Heart right ventricle (tissue), 16 donors: ENCODE data around the gene TSKU. TPM values are rescaled to one million over a fixed set of nuclear protein-coding genes. Genes with fewer than 3 reads are reported as not detected.
A peak's percentile ranks its signal among the peaks of the same experiment; 100 is the strongest.

Source experiments
- ATAC-seq, 8 donors: fragments of 200-7000 bp; cut with Tn5 transposase; one replicate each; pipeline ENCODE4 v1.9.1; 2020; ENCODE audit warnings: mild to moderate bottlenecking in 8 of 8, moderate library complexity in 8 of 8, moderate number of reproducible peaks in 1 of 8
- DNase-seq, 2 donors: peaks; one replicate each; pipeline ENCODE4 v3.0.0-alpha.2; 2020
- H3K27ac ChIP-seq, 10 donors: fragments of 200-600 bp; sonication (generic) in 2 of 10; one replicate each; pipeline versions ENCODE4 v1.5.0 to v1.8.0; 2020 to 2022; ENCODE audit warnings: mild to moderate bottlenecking in 3 of 10
- H3K27me3 ChIP-seq, 7 donors: fragments of 200-600 bp; one replicate each; pipeline ENCODE4 v1.8.0; 2021 to 2022; ENCODE audit warnings: mild to moderate bottlenecking in 2 of 7
- H3K36me3 ChIP-seq, 9 donors: fragments of 200-600 bp; sonication (generic) in 1 of 9; one replicate each; pipeline versions ENCODE4 v1.5.0 to v1.8.0; 2020 to 2022; ENCODE audit warnings: mild to moderate bottlenecking in 2 of 9
- H3K4me1 ChIP-seq, 9 donors: fragments of 200-600 bp; sonication (generic) in 1 of 9; one replicate each; pipeline versions ENCODE4 v1.5.0 to v1.8.0; 2020 to 2022; ENCODE audit warnings: mild to moderate bottlenecking in 4 of 9
- H3K4me3 ChIP-seq, 10 donors: fragments of 200-600 bp; sonication (generic) in 2 of 10; one replicate each; pipeline versions ENCODE4 v1.5.0 to v1.8.0; 2020 to 2022; ENCODE audit warnings: mild to moderate bottlenecking in 7 of 10, moderate library complexity in 2 of 10
- H3K9me3 ChIP-seq, 11 donors: fragments of 200-600 bp in 10 of 11; sonication (generic) in 2 of 11; one replicate each; pipeline versions ENCODE4 v1.5.0 to v1.8.0; 2013 to 2022; ENCODE audit warnings: mild to moderate bottlenecking in 2 of 11, control low read depth in 1 of 11, moderate library complexity in 1 of 11
- WGBS, 2 donors: extraction: QIAGEN DNeasy Blood & Tissue Kit; methylation state at CpG; one replicate each; pipeline ENCODE4 v1.1.7; 2013; ENCODE audit warnings: inconsistent platforms in 1 of 2; 5-methylcytosine and 5-hydroxymethylcytosine counted together
- intact Hi-C, 10 donors: fragments of 100-400 bp; cut with DNase I; formaldehyde crosslinking; loops; one replicate each; pipeline versions ENCODE4 v1.11.1 to v1.14.2; 2022
- polyA plus RNA-seq, 2 donors: library from polyadenylated mRNA; stranded (reverse); fragments of 200-250 nt; gene quantifications; one replicate each; pipeline ENCODE4 v1.2.3, GENCODE V29; 2013
- total RNA-seq, 10 donors: library from RNA; stranded (reverse); fragmentation: NEBNext Ultra II Directional in 3 of 10; extraction: Animal tissue kit (Norgen Biotek cat#: 25700) in 3 of 10; gene quantifications; one replicate each; pipeline versions ENCODE4 v1.2.1 to v1.2.4, GENCODE V29; 2021 to 2023
- TF ChIP-seq, protein P1 (sequence below), 9 donors: fragments of 200-600 bp; sonication (generic) in 2 of 9; IDR thresholded peaks; one replicate each; pipeline versions ENCODE4 v1.5.0 to v1.8.0; 2021 to 2022; ENCODE audit warnings: antibody characterized with exemption in 9 of 9, mild to moderate bottlenecking in 5 of 9, moderate library complexity in 1 of 9
- donor health status: Arrhythmogenic right ventricular cardiomyopathy.
- donor health status: ischemic (EF 13 %, LVEDD 7.1; RV severe dilation, severe dysfunction).
- donor health status: healthy with polysubstance abuse.
- donor health status: DM: no; HTN: yes; CAD: no.
- donor health status: DM: no; HTN: no; CAD: no.
- donor health status: ischemic (EF 25% LVEDD 6.9; RV normal size, moderate dysfunction).
- donor health status: ischemic (EF 25% LVEDD 5.7; RV mildly dilated, moderate dysfunction).
- donor health status: healthy.
- donor health status: DM: yes; HTN: yes; CAD: no.
- donor health status: Ischemic cardiomyopathy.
- donor health status: ischemic (EF 35%, LVEDD 5.7; RV mildly dilated, moderate dysfunction).
- donor health status: nonischemic (EF 11% LVEDD 7.7; RV severe dilation, severe dysfunction).
- donor health status: DM: yes; HTN: yes; CAD: no.
- donor health status: PGD.
- donor health status: ischemic (EF 29% LVEDD 5.4; RV normal size, mild dysfunction).
- donor health status: nonischemic (EF 23%, LVEDD 6.1; RV moderate dilation, normal function).

Gene TSKU
- total and polyA plus RNA-seq, 12 donors, result 3.0 to 21.9 (median 6.8) TPM

DNA sequence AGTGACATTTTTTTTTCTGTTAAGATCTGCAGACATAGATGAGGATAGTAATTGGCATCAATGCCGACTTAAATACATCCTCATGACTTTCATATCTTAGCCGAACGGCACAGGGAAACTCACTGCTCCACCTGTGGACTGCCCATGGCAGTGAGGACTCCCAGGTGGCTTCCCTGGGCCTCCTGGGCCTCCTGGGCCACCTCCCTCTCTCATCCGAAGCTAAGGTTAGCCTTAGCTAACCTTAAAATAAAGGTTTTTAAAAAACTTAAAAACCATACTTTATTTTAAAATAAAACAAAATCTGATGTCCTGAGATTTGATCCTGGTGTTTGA lies 38.1 kb upstream of the TSKU start:
- ATAC-seq (peak in 2 of 8 donors; percentile 13 to 15), DNase-seq (no peak)
- no peaks in the 10 kb centered on the region for H3K9me3 ChIP-seq
- no peaks in the 10 kb centered on the region for H3K27me3 ChIP-seq
- H3K36me3 ChIP-seq, result no peaks in the 10 kb centered on the region
- TF ChIP-seq, protein P1, sequence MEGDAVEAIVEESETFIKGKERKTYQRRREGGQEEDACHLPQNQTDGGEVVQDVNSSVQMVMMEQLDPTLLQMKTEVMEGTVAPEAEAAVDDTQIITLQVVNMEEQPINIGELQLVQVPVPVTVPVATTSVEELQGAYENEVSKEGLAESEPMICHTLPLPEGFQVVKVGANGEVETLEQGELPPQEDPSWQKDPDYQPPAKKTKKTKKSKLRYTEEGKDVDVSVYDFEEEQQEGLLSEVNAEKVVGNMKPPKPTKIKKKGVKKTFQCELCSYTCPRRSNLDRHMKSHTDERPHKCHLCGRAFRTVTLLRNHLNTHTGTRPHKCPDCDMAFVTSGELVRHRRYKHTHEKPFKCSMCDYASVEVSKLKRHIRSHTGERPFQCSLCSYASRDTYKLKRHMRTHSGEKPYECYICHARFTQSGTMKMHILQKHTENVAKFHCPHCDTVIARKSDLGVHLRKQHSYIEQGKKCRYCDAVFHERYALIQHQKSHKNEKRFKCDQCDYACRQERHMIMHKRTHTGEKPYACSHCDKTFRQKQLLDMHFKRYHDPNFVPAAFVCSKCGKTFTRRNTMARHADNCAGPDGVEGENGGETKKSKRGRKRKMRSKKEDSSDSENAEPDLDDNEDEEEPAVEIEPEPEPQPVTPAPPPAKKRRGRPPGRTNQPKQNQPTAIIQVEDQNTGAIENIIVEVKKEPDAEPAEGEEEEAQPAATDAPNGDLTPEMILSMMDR (IDR thresholded peaks at IDR 0.05), result no peak
- peaks cover 0 to 33% (median 17%) of the 10 kb centered on the region in 9 donors for H3K4me1 ChIP-seq
- intact Hi-C loops, result loop anchor here in 1 of 10 donors (5.0 kb wide), 1 partner anchor 42 kb away; no protein-coding TSS in a partner anchor
- H3K27ac ChIP-seq, result peak overlapping the region in 2 of 10 donors; percentile 0 to 28
- no peak overlapping the region for H3K4me3 ChIP-seq
- WGBS, 2 donors, result 46 to 59% methylated on average over 4 of the region's 4 CpGs

DNA sequence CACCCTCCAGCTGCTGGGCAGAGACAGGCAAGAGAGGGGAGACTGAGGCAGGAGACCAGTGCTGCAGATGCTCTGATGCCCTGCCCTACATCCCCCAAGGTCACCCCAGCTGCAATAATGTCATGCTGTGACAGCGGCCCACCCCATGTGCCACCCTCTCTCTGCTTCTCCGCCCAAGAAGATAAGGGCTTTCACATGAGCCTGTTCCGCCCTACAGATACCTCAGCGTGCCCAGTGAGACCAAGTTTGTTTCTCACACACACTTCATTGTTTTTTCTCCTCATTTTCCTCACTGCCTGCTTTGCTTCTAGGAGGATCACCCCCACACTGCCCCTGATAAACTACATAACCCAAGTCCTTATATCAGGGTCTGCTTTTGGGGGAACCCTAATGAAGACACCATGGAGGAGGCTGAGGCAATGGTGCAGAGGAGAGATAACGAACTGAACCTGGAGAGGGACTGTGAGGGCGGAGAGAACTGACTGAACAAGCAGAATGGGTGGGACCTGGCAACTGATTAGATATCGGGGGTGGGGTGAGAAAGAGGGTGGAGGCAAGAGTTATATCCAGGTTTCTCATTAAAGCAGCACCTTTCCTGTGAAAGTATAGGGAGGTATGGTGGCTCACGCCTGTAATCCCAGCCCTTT lies 37.5 kb upstream of the TSKU start:
- 43 to 62% methylated on average over 8 of the region's 8 CpGs for WGBS, 2 donors
- TF ChIP-seq, protein P1 (IDR thresholded peaks at IDR 0.05), result no peak
- H3K9me3 ChIP-seq, result no peaks in the 10 kb centered on the region
- no peaks in the 10 kb centered on the region for H3K36me3 ChIP-seq
- peak; percentile 41 to 78 (median 58) for ATAC-seq
- H3K27me3 ChIP-seq, result no peaks in the 10 kb centered on the region
- intact Hi-C loops, result loop anchor here in 1 of 10 donors (5.0 kb wide), 1 partner anchor 42 kb away; no protein-coding TSS in a partner anchor
- DNase-seq, result no peak
- peaks cover 0 to 34% (median 18%) of the 10 kb centered on the region in 9 donors for H3K4me1 ChIP-seq
- peak overlapping the region in 2 of 10 donors; percentile 28 to 30 for H3K27ac ChIP-seq
- H3K4me3 ChIP-seq, result no peak overlapping the region

DNA sequence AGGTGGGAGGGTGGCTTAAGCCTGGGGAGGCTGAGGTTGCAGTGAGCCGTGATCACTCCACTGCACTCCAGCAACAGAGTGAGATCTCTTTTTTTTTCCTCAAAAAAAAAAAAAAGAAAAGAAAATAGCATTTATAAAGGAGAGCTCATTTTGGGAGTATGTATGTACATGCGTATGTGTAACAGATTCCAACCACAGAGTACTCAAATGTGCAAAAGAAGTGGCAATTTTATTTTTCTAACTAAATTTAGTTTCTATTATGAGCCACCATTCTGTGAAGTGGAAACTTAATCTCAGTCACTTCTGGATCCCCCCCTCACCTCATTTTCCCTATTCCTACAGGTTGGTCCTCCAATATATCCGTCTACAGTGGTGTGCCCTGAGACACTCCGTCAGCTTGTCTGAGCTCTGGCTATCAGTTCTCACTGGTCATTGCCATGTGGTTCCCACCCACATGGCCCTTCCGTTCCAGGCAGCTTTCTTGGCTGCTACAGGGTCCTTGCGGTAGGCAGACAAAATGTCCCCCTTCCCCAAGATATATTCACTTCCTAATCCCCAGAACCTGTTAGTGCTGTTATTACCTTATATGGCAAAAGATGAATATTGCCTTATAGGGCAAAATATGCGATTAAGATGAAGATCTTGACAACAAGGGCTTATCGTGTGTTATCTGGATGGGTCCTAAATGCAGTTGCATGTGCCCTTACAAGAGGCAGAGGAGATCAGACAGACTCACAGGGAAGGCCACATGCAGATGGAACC lies 35.8 kb upstream of the TSKU start:
- Histone ChIP-seq H3K4me3 (no peak overlapping the region), H3K4me1 (peaks cover 1 to 41% (median 21%) of the 10 kb centered on the region in 9 donors), H3K27me3 (no peaks in the 10 kb centered on the region), H3K27ac (no peak overlapping the region), H3K36me3 (no peaks in the 10 kb centered on the region), H3K9me3 (no peaks in the 10 kb centered on the region)
- intact Hi-C loops, result loop anchor here in 1 of 10 donors (5.0 kb wide), 1 partner anchor 40 kb away; no protein-coding TSS in a partner anchor
- TF ChIP-seq, protein P1 (IDR thresholded peaks at IDR 0.05), result no peak
- WGBS, 2 donors, result 76 to 83% methylated on average over 8 of the region's 8 CpGs
- DNase-seq (no peak), ATAC-seq (no peak)

DNA sequence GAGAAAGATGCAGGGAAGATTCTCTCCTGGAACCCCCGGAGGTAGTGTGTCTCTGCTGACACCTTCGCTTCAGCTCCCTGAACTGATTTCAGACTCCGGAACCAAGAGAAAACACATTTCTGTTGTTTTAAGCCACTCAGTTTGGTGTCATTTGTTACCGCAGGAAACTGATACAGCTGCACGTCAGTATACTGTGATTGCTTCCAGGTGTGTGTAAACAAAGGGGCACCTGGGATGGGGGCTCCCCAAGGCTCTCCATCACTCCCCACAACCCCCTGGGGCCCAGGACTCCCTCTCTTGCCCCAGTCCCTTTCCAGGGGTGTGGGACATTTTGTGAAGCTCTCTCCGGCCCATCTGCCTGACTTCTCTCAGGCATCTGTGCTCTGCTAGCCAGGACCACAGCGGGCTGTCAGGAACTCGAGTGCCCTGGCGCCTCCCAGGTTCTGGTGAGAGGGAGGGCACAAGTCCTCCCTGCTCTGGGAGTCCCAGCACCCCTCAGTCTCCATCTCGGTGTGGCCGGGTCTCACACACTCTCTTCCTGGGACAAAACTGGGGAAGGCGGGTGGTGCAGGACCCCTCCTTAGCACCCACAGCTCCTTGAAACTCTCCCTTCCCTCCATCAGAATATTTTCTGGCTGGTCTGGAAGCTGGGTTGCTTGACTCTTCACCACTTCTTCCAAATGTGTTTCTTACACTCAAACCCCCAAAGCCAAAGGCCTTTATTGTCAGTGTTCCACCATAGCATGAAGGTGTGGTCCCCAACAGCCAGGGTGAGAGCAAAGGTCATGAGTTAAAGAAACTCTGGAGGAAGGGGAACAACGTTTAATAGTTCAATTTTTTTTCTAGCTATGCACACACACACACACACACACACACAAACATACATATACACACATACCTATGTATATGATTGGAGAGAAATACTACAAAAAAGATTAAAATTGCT lies 35.0 kb upstream of the TSKU start:
- TF ChIP-seq, protein P1 (IDR thresholded peaks at IDR 0.05), result no peak
- intact Hi-C loops, result loop anchor here in 1 of 10 donors (5.0 kb wide), 1 partner anchor 39 kb away; no protein-coding TSS in a partner anchor
- WGBS, 2 donors, result 81 to 82% methylated on average over 13 of the region's 13 CpGs

More for the DNA sequence above, 35.0 kb upstream of the TSKU start:
- DNase-seq, result no peak
- H3K4me3 ChIP-seq, result no peak overlapping the region
- no peaks in the 10 kb centered on the region for H3K9me3 ChIP-seq
- no peaks in the 10 kb centered on the region for H3K27me3 ChIP-seq
- ATAC-seq, result no peak
- no peaks in the 10 kb centered on the region for H3K36me3 ChIP-seq
- H3K4me1 ChIP-seq, result peaks cover 2 to 49% (median 25%) of the 10 kb centered on the region in 9 donors
- peak overlapping the region in 3 of 10 donors; percentile 23 to 60 (median 25) for H3K27ac ChIP-seq
